GM06990 (cell line): Measurements from ENCODE around the gene NHERF2.

ENCODE experiments used
- DNase-seq: peaks from one replicate; pipeline ENCODE4 v3.0.0-alpha.2; 2011; ENCODE audit not compliant: insufficient read length; ENCODE audit errors: extremely low read depth
- H3K27me3 ChIP-seq: replicated peaks from 2 replicates; pipeline ENCODE4 v1.6.0; 2011; ENCODE audit warnings: low read length; ENCODE audit not compliant: control insufficient read depth, insufficient read depth
- H3K36me3 ChIP-seq: 2 replicates; pipeline ENCODE4 v1.5.1; 2011; ENCODE audit warnings: low read length; ENCODE audit not compliant: control insufficient read depth, insufficient read depth
- H3K4me3 ChIP-seq: replicated peaks from 2 replicates; pipeline ENCODE4 v1.5.1; 2011; ENCODE audit warnings: low read depth, mild to moderate bottlenecking, control low read depth, low read length
- TF ChIP-seq, protein P1 (sequence below): IDR thresholded peaks from 2 replicates; pipeline ENCODE4 v1.5.1; 2011; ENCODE audit warnings: low read length, control low read depth, mild to moderate bottlenecking, inconsistent platforms; ENCODE audit not compliant: insufficient read depth, poor library complexity, severe bottlenecking

NHERF2 gene

DNA sequence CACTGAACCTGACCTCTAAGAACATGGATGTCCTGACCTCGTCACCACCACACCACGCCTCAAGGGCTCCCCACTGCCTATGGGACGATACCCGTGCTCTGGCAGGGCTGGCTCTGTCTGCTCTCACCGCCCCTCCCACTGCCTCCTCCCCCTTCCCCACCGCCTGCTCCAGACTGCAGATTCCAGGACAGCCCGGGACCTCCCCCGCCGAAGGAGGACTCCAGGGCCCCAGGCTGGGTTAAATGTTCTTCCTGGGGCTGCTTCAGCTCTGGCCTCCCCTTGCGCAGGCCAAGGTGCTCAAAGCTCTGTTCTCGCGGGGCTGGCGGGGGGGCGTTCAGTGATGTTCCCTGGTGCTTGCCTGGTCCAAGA is 4.0 kb upstream of the NHERF2 start:
- no peaks in the 10 kb centered on the region for H3K36me3 ChIP-seq
- no peak for DNase-seq
- TF ChIP-seq, protein P1, sequence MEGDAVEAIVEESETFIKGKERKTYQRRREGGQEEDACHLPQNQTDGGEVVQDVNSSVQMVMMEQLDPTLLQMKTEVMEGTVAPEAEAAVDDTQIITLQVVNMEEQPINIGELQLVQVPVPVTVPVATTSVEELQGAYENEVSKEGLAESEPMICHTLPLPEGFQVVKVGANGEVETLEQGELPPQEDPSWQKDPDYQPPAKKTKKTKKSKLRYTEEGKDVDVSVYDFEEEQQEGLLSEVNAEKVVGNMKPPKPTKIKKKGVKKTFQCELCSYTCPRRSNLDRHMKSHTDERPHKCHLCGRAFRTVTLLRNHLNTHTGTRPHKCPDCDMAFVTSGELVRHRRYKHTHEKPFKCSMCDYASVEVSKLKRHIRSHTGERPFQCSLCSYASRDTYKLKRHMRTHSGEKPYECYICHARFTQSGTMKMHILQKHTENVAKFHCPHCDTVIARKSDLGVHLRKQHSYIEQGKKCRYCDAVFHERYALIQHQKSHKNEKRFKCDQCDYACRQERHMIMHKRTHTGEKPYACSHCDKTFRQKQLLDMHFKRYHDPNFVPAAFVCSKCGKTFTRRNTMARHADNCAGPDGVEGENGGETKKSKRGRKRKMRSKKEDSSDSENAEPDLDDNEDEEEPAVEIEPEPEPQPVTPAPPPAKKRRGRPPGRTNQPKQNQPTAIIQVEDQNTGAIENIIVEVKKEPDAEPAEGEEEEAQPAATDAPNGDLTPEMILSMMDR, result no peak
- H3K27me3 ChIP-seq, result peaks cover 7% of the 10 kb centered on the region
- H3K4me3 ChIP-seq, result no peak overlapping the region

DNA sequence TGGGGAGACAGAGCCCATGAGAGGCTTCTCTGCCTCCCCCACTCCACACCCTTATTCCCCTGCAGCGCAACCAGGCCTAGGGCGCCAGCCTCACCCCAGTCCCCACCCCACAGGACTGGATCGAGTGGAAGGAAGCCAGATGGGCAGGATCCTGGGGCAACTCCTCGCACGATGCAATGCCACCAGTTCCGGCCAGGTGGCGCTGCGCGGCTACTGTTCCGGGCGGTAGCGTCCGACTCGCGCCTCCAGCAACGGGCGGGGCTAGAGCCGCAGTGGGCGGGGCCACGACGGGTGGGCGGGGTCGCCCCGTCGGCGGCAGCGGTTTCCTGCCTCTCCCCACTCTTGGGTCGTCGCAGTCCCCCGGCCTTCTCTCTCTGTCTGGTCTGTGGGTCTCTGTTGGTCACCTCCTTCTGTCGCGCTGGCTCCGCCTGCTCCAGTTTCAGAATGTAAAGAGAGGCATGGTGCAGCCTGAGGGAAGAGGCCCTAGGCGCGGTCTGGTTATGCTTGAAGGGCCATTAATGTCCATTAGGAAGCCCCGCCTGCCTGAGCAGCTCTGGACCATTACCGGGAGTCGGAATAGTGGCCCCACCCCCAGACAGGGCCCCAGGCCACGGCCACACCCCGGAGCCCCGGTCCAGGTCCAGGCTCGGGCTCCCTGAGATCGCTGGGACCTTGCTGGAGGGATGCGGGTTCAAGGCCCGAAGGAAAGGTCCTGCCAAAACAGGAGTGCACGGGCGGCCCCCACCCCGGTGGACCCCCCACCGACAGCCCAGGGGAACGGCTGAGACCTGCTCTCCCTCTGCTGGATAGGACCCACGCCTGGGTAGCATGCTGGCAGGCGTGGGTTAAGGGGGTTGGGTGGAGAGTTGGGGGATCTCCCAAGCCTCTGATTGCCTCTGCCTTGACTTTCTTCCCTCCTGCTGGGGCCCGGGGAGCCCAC is 3.3 kb upstream of the NHERF2 start:
- TF ChIP-seq, protein P1, result peak; percentile 88
- peak; percentile 90 for DNase-seq
- Histone ChIP-seq H3K36me3 (no peaks in the 10 kb centered on the region), H3K27me3 (peaks cover 10% of the 10 kb centered on the region), H3K4me3 (no peak overlapping the region; the same call in 1 of the 2 replicates)

DNA sequence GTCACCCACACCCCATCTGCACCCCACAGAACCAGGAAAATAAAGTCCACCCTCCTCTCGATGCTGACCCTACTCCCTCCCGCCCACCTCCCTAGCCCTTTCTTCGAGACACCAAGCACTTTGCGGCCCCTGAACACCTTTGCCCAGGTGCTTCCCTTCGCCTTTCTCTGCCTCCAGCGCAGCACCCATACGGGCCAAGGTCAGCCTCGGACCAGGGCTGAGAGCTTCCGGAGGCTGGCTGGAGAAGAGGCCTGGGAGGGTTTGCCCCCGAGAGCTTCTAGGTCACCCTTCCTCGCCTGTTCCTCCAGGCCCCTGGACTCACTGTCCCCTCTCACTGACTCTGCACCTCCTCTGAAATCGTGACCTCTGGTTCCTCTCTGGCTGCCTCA is 2.7 kb upstream of the NHERF2 start:
- DNase-seq, result no peak
- H3K27me3 ChIP-seq, result peaks cover 12% of the 10 kb centered on the region
- no peak overlapping the region for H3K4me3 ChIP-seq
- H3K36me3 ChIP-seq, result no peaks in the 10 kb centered on the region
- TF ChIP-seq, protein P1, result no peak

DNA sequence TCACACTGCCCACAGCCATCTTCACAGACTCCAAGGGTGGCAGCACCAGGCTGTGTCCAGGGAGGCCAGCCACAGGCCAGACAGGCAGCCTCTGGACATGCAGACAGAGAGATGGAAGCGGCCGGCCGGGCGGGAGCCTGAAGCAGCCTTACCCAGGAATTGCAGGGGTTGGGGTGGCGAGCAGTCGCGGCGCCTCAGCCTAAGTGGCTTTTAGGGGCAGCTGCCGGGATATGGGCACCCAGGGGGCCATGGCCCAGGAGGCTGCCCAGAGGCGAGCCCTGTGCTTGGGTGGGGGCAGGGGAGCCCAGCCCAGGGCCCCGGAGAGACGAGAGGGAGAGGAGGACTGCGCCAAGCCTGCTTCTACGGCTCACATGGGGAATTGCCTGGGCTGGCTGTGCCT is 1.5 kb upstream of the NHERF2 start:
- Histone ChIP-seq H3K36me3 (no peaks in the 10 kb centered on the region), H3K27me3 (peaks cover 12% of the 10 kb centered on the region), H3K4me3 (no peak overlapping the region)
- TF ChIP-seq, protein P1, result no peak
- DNase-seq, result no peak

DNA sequence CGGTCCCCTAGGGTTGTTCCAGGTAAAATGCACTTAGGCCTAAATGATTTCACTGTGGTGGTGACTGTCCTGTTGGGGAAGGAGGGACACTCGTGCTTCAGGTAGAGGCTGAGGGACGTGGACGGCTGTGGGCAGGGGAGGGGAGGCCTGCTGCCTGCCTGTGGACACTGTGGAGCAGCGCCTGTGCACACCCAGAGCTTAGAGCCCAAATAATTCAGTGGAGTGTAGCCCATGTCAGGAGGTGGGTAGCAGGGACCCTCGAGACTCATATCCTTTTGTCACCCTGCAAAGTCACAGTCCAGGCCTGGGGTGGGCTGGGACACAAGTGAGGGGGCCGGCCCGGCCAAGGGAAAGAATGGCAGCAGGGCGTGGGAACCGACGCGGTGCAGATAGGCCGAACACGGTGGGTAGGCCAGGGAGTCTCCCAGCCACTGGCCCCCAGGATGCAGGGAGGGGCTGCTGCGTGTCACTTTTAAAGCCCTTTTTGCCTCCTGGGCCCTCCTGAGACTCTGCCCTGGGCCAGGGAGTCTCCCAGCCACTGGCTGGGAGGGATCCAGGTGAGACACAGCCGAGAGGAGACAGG is 733 bp upstream of the NHERF2 start:
- Histone ChIP-seq H3K4me3 (no peak overlapping the region), H3K36me3 (no peaks in the 10 kb centered on the region), H3K27me3 (peaks cover 12% of the 10 kb centered on the region)
- DNase-seq, result no peak
- TF ChIP-seq, protein P1, result no peak
